Tibial nerve (tissue), 4 donors: ENCODE results near the gene SLC12A8. TPM values are rescaled to one million over a fixed set of nuclear protein-coding genes. Genes with fewer than 3 reads are reported as not detected.

Experiments
- DNase-seq, 2 donors: peaks; one replicate each; pipeline ENCODE4 v3.0.0-alpha.2; 2019; ENCODE audit warnings: low spot score in 2 of 2
- H3K27ac ChIP-seq, 4 donors: fragments of 200-600 bp; sonication (generic) in 3 of 4; one replicate each; pipeline ENCODE4 v1.5.1; 2017 to 2019; ENCODE audit warnings: mild to moderate bottlenecking in 1 of 4
- H3K27me3 ChIP-seq, 2 donors: fragments of 200-600 bp; sonication (generic) in 1 of 2; one replicate each; pipeline versions ENCODE4 v1.5.1 to v1.6.0; 2017 to 2019
- H3K36me3 ChIP-seq, 3 donors: fragments of 200-600 bp; sonication (generic); one replicate each; pipeline ENCODE4 v1.5.1; 2018 to 2019
- H3K4me1 ChIP-seq, 4 donors: fragments of 200-600 bp; sonication (generic) in 3 of 4; one replicate each; pipeline ENCODE4 v1.5.1; 2017 to 2019
- H3K4me3 ChIP-seq, 4 donors: fragments of 200-600 bp; sonication (generic) in 3 of 4; one replicate each; pipeline ENCODE4 v1.5.1; 2017 to 2019; ENCODE audit warnings: mild to moderate bottlenecking in 1 of 4, moderate library complexity in 1 of 4
- H3K9me3 ChIP-seq, 4 donors: fragments of 200-600 bp; sonication (generic) in 3 of 4; one replicate each; pipeline ENCODE4 v1.5.1; 2017 to 2019
- EP300 ChIP-seq, 2 donors: sonication (generic); formaldehyde crosslinking; IDR thresholded peaks; one replicate each; pipeline ENCODE4 v1.6.1; 2017; ENCODE audit warnings: antibody characterized with exemption in 2 of 2, mild to moderate bottlenecking in 1 of 2
- POLR2A ChIP-seq, 2 donors: fragments of 450-650 bp; IDR thresholded peaks; one replicate each; pipeline ENCODE4 v1.6.1; 2017; ENCODE audit warnings: antibody characterized with exemption in 2 of 2, mild to moderate bottlenecking in 2 of 2, moderate library complexity in 2 of 2
- WGBS, 2 donors: methylation state at CpG; one replicate each; pipeline ENCODE4 v1.1.5; 2018; 5-methylcytosine and 5-hydroxymethylcytosine counted together
- total RNA-seq, 4 donors: library from RNA; depleted of rRNA; stranded (reverse); fragments of >200 nt; gene quantifications; one replicate each; pipeline ENCODE4 v1.1.0, GENCODE V29; 2016
- TF ChIP-seq, protein P1 (sequence below), 5 experiments: fragments of 200-600 bp in 3 of 5; fragments of 450-650 bp in 2 of 5; sonication (generic) in 3 of 5; IDR thresholded peaks; one replicate each; pipeline ENCODE4 v1.5.1; 2016 to 2019; ENCODE audit warnings: antibody characterized with exemption in 5 of 5, mild to moderate bottlenecking in 3 of 5, moderate library complexity in 2 of 5

Gene SLC12A8
- total RNA-seq, 4 donors from 2014 or later, result 0.42 to 1.5 (median 0.84) TPM

- Histone ChIP-seq H3K4me1 (peaks cover 0 to 6% (median 0%) of the 10 kb centered on the region in 4 donors), H3K9me3 (no peaks in the 10 kb centered on the region), H3K27ac (no peak overlapping the region), H3K4me3 (no peak overlapping the region), H3K27me3 (no peaks in the 10 kb centered on the region), H3K36me3 (no peaks in the 10 kb centered on the region)
- no peak for DNase-seq
- TF ChIP-seq, protein P1, sequence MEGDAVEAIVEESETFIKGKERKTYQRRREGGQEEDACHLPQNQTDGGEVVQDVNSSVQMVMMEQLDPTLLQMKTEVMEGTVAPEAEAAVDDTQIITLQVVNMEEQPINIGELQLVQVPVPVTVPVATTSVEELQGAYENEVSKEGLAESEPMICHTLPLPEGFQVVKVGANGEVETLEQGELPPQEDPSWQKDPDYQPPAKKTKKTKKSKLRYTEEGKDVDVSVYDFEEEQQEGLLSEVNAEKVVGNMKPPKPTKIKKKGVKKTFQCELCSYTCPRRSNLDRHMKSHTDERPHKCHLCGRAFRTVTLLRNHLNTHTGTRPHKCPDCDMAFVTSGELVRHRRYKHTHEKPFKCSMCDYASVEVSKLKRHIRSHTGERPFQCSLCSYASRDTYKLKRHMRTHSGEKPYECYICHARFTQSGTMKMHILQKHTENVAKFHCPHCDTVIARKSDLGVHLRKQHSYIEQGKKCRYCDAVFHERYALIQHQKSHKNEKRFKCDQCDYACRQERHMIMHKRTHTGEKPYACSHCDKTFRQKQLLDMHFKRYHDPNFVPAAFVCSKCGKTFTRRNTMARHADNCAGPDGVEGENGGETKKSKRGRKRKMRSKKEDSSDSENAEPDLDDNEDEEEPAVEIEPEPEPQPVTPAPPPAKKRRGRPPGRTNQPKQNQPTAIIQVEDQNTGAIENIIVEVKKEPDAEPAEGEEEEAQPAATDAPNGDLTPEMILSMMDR (IDR thresholded peaks at IDR 0.05), result no peak
- WGBS, 2 donors, result 82 to 89% methylated on average over 9 to 12 of the region's 12 CpGs
Observed at GRCh38 chr3:125192190-125193035, 20.1 kb downstream of the SLC12A8 start.

DNA sequence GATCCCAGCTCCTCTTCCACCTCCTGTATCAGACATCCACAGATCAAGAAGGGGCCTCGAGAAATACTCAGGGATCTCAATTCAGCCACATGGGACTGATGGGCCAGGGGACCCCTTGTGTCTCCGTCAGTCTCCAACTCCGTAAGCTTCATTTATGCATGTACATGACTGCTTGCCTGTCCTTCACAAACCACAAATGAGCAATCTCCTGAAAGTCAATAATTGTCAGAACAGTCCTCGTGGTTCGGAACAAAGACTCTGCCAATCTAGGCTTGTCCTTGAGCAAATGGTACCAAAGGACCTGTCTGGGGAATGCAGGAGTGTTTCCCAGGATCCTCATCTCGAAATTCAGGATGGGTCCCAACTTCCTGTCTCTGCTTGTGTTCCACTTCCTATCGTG lies 20.8 kb downstream of the SLC12A8 start:
- Histone ChIP-seq H3K27me3 (no peaks in the 10 kb centered on the region), H3K27ac (no peak overlapping the region), H3K36me3 (no peaks in the 10 kb centered on the region), H3K4me1 (peaks cover 0 to 7% (median 2%) of the 10 kb centered on the region in 4 donors), H3K9me3 (no peaks in the 10 kb centered on the region), H3K4me3 (no peak overlapping the region)
- DNase-seq, result no peak
- WGBS, 2 donors, result 80 to 92% methylated on average over 7 of the region's 7 CpGs
- TF ChIP-seq POLR2A (IDR thresholded peaks at IDR 0.05) (no peak), EP300 (IDR thresholded peaks at IDR 0.05) (no peak)
- TF ChIP-seq, protein P1 (IDR thresholded peaks at IDR 0.05), result no peak

- Histone ChIP-seq H3K4me1 (peaks cover 0 to 12% (median 3%) of the 10 kb centered on the region in 4 donors), H3K4me3 (no peak overlapping the region), H3K9me3 (no peaks in the 10 kb centered on the region), H3K36me3 (no peaks in the 10 kb centered on the region), H3K27ac (no peak overlapping the region), H3K27me3 (no peaks in the 10 kb centered on the region)
- TF ChIP-seq POLR2A (IDR thresholded peaks at IDR 0.05) (no peak), EP300 (IDR thresholded peaks at IDR 0.05) (no peak)
- WGBS, 2 donors, result 67 to 70% methylated on average over 4 of the region's 4 CpGs
- no peak for DNase-seq
Observed at GRCh38 chr3:125191256-125191655, 21.3 kb downstream of the SLC12A8 start.

DNA sequence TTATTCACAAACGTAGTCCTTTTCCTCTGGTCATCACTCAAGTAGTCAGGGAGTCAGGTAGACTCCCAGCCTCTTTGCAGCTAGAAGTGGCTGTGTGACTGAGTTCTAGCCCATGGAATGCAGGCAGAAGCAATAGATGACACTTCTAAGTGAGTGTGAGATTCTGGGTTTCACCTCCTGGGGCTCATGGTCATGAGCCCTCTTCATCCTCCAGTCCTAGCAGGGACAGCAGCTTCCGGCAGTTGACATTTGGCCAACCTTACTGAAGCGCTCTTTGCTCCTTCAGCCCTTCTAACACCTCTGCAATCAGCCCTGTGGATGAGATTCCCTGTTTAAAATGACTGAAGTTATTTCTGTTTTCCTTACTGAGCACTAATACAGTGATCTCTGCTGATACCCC lies 21.8 kb downstream of the SLC12A8 start:
- no peak for DNase-seq
- no peak overlapping the region for H3K4me3 ChIP-seq
- TF ChIP-seq POLR2A (IDR thresholded peaks at IDR 0.05), result no peak
- TF ChIP-seq, protein P1 (IDR thresholded peaks at IDR 0.05), result no peak
- no peak for TF ChIP-seq EP300 (IDR thresholded peaks at IDR 0.05)
- no peaks in the 10 kb centered on the region for H3K27me3 ChIP-seq
- peaks cover 0 to 16% (median 4%) of the 10 kb centered on the region in 4 donors for H3K4me1 ChIP-seq
- H3K9me3 ChIP-seq, result no peaks in the 10 kb centered on the region
- 73 to 78% methylated on average over 3 of the region's 3 CpGs for WGBS, 2 donors
- H3K27ac ChIP-seq, result no peak overlapping the region
- H3K36me3 ChIP-seq, result no peaks in the 10 kb centered on the region

- no peak for DNase-seq
- H3K36me3 ChIP-seq, result no peaks in the 10 kb centered on the region
- 94% methylated on average over 7 of the region's 7 CpGs for WGBS, 2 donors
Observed at GRCh38 chr3:125189378-125190165, 23.0 kb downstream of the SLC12A8 start.

More at GRCh38 chr3:125189378-125190165, 23.0 kb downstream of the SLC12A8 start:
- Histone ChIP-seq H3K9me3 (no peaks in the 10 kb centered on the region), H3K4me1 (peaks cover 0 to 16% (median 5%) of the 10 kb centered on the region in 4 donors), H3K27ac (no peak overlapping the region), H3K4me3 (no peak overlapping the region), H3K27me3 (no peaks in the 10 kb centered on the region)
- TF ChIP-seq EP300 (IDR thresholded peaks at IDR 0.05) (no peak), POLR2A (IDR thresholded peaks at IDR 0.05) (no peak)
- TF ChIP-seq, protein P1 (IDR thresholded peaks at IDR 0.05), result no peak
